GM18507 (cell line): ENCODE measurements around the gene ARL5A.
"Not testable (repeated sequence)": the region's sequence is repeated elsewhere in the genome, so short reads cannot be mapped to it uniquely, and the experiment has no call there.

Experiments used
- DNase-seq: peaks from one replicate; pipeline ENCODE4 v3.0.0; 2011; ENCODE audit warnings: low read depth; ENCODE audit not compliant: insufficient read length; ENCODE audit errors: extremely low spot score
- FAIRE-seq: peaks from 2 replicates; lab custom pipeline; 2011; peaks lifted over from hg19 to GRCh38; lab: Jason Lieb, UNC

Gene ARL5A

GRCh38 chr2:151828143-151828889 is at the start of gene ARL5A:
ARL5A (minus strand) TSS chr2:151828421; CDS start chr2:151828176, 245 bp downstream.
- DNase-seq: peak; percentile 94
- peak; percentile 97 for FAIRE-seq

GRCh38 chr2:151875631-151876030 is 47.4 kb upstream of the ARL5A start:
- DNase-seq, FAIRE-seq: not testable (repeated sequence)

GRCh38 chr2:151872463-151872862 is 44.2 kb upstream of the ARL5A start:
- DNase-seq (no peak), FAIRE-seq (no peak)

- no peak for FAIRE-seq
- no peak for DNase-seq
Observed at GRCh38 chr2:151869291-151869690, 41.1 kb upstream of the ARL5A start.

- DNase-seq: peak; percentile 58
Observed at GRCh38 chr2:151862700-151863099, 34.5 kb upstream of the ARL5A start.

GRCh38 chr2:151861174-151861573 is 33.0 kb upstream of the ARL5A start:
- no peak for DNase-seq
- no peak for FAIRE-seq

More at GRCh38 chr2:151862700-151863099, 34.5 kb upstream of the ARL5A start:
- FAIRE-seq: peak; percentile 99

- FAIRE-seq: peak; percentile 26
- DNase-seq: no peak
Observed at GRCh38 chr2:151860613-151861146, 32.5 kb upstream of the ARL5A start.

- DNase-seq (no peak), FAIRE-seq (no peak)
Observed at GRCh38 chr2:151860210-151860609, 32.0 kb upstream of the ARL5A start.

- FAIRE-seq: no peak
- no peak for DNase-seq
Observed at GRCh38 chr2:151857650-151858049, 29.4 kb upstream of the ARL5A start.

GRCh38 chr2:151855111-151855510 is 26.9 kb upstream of the ARL5A start:
- FAIRE-seq: peak; percentile 42
- DNase-seq: no peak

GRCh38 chr2:151853070-151853758 is 25.0 kb upstream of the ARL5A start:
- DNase-seq (no peak), FAIRE-seq (no peak)

- FAIRE-seq: no peak
- no peak for DNase-seq
Observed at GRCh38 chr2:151852260-151853069, 24.2 kb upstream of the ARL5A start.

GRCh38 chr2:151851761-151852160 is 23.5 kb upstream of the ARL5A start:
- FAIRE-seq: no peak
- DNase-seq: no peak

- FAIRE-seq: no peak
- DNase-seq: no peak
Observed at GRCh38 chr2:151849413-151850010, 21.3 kb upstream of the ARL5A start.

- no peak for DNase-seq
- no peak for FAIRE-seq
Observed at GRCh38 chr2:151845884-151846283, 17.7 kb upstream of the ARL5A start.

GRCh38 chr2:151845481-151845880 is 17.3 kb upstream of the ARL5A start:
- DNase-seq: no peak
- FAIRE-seq: no peak

- FAIRE-seq: no peak
- DNase-seq: no peak
Observed at GRCh38 chr2:151844211-151844896, 16.1 kb upstream of the ARL5A start.

- FAIRE-seq (no peak), DNase-seq (no peak)
Observed at GRCh38 chr2:151843691-151844061, 15.5 kb upstream of the ARL5A start.
